Activated gamma-delta T cell treated with Interleukin-2 at 50 U/mL for 16 hours (primary cell): ENCODE data around the gene NTN5.
"Not testable (repeated sequence)": the region's sequence is repeated elsewhere in the genome, so short reads cannot be mapped to it uniquely, and the experiment has no call there.

Source experiments
- DNase-seq: peaks from one replicate; pipeline ENCODE4 v3.0.0-alpha.2; 2020

The NTN5 gene

GRCh38 chr19:48672994-48673393 lies at the start of gene NTN5:
TSS of gene NTN5 (minus strand) at chr19:48673017. CDS start at chr19:48670986, 2,031 bp downstream.
- DNase-seq: no peak

DNA sequence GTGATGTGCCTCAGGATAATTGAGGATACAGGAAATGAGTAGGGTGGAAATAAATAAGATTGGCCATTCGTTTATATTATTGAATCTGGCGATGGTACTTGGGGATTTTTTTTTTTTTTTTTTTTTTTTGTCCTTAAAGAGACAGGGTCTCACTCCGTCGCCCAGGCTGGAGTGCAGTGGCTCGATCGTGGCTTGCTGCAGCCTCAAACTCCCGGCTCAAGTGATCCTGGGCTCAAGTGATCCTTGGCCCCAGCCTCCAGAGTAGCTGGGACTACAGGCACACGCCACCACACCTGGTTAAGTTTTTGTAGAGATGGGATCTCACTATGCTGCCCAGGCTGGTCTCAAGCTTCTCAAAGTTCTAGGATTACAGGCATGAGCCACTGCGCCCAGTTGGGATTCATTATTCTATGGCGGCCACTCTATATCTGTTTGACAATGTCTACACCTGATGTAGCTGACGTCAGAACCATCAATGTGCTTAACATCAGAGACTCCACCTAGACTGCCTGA lies 49.4 kb upstream of the NTN5 start:
- no peak for DNase-seq

DNA sequence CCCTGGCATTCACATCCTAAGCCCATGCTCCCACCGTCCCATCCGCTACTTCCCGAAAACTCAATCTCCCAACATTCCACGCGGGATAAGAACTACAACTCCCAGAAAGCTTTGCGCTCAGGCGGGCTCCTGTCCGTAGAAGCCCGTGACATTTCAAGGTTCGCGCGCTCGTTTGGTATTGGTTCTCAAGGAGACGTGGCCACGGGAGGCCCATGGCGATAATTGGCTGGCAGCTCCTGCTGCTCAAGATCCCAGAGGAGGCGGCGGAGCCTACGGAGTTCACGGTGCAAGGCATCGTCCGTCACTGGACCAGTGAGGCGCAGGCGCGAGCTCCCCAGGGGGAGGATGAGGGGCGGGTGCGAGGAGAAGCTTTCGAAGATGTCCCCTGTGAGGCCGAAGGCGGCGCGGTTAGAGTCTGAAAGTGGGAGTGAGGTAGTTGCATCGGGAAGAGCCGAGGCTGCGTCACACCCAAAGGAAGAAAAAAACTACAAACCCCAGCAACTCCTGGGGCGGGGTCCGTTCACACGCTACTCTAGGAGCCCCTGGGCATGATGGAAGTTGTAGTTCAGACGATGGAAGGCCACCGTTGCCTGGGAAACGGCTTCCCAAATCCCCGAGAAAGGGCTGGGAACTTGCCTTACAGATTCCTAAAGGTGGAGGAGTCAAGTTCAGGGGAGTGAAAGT lies 47.9 kb upstream of the NTN5 start:
- DNase-seq: peak; percentile 87

DNA sequence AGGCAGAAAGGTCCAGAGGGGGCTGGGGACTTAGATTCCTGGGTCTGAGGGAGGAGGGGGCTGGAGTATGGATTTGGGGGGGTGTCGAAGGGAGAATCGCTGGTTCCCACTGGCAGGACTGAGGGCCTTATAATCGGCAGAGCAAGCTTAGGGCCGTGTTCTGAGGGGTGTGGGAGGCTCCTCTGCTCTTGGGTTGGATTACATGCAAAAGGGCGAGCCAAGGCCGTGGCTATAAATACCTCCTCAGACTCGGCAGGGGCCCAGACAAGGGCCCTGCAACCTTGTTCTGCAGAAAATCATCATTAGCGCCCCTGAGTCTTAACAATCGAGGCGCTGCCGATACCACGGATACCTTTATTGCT lies 47.4 kb upstream of the NTN5 start:
- no peak for DNase-seq

DNA sequence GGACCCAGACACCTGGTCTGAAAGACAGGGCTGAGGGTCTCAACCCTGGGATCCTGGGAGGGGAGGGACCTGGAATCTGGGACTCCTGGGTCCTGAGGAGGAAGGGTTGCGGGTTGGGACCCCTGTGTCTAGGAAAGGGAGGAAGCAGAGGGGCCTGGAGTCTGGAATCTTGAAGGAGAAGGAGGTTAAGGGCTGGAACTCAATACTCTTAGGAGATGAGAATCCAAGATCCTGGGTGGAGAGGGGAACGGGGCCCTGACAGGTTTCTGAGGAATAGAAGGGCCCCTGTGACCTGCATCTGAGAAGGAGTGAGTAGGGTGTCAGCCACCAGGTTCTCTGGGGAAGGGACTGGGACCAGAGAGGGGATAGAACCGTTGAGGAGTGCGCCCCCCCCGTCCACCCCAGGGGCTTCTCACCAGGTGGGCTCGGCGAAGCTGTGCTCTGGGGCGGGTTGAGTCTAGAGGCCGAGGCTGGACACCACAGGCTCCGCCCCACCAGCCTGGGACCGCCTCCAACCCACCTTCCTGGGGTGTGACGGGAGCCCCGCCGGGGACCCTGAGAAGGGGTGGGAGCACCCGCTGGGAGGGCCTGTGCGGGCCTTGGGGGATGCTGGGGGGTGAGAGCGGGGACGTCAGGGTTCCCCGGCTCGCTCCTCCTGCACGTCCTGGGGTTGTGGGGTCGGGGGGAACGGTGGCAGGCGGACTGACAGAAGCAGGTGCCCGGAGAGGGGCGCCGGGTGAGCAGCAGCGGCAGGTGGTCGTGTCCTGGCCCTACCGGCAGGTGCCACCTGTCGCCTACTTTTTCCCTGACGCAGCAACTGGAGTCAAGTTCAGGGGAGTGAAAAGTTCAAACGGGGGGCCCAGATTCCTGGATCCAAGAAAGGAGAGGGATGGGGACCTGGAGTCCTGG lies 46.7 kb upstream of the NTN5 start, which contains the start of gene MAMSTR:
Gene MAMSTR (minus strand): TSS at position 463 of the 909 bp plus-strand sequence. CDS start 694 bp downstream, outside the sequence.
- no peak for DNase-seq

DNA sequence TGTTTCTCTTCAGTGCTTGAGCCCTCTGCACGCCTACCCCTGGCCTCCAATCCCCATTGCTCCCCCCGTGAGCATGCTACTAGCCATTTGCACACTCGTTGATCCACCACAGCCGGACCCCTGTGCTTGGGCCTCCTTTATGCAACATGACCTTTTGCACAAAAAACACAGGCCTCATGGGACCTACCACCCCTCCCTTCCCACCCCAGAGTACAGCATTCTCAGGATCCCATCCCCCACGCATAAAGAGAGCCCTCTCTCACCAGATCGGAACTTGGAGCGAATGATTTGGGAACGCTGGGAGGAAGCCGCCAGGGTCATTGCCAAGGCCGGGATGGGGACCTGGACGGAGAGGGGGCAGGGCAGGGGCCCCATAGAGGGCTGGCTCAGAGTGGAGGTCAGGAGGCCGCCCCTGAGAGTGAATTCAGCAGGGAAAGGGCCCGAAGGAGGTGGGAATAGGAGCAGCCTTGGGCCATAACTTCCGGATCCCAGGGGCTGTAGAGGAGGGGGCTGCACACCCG lies 46.0 kb upstream of the NTN5 start:
- DNase-seq: no peak

DNA sequence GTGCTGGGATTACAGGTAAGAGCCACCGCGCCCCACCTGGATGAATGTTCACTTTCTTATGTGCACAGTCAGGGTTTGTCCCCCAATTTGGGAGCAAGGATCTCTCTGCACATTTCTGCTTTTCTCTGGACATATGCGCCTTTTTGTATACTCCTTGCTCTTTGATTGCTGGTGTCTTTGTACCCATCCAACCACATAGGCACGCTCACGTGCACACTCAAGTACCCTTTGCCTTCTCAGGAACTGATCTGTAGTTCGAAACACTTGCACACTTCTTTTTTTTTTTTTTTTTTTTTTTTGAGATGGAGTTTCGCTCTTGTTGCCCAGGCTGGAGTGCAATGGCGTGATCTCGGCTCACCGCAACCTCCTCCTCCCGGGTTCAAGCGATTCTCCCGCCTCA lies 45.3 kb upstream of the NTN5 start:
- not testable (repeated sequence) for DNase-seq

DNA sequence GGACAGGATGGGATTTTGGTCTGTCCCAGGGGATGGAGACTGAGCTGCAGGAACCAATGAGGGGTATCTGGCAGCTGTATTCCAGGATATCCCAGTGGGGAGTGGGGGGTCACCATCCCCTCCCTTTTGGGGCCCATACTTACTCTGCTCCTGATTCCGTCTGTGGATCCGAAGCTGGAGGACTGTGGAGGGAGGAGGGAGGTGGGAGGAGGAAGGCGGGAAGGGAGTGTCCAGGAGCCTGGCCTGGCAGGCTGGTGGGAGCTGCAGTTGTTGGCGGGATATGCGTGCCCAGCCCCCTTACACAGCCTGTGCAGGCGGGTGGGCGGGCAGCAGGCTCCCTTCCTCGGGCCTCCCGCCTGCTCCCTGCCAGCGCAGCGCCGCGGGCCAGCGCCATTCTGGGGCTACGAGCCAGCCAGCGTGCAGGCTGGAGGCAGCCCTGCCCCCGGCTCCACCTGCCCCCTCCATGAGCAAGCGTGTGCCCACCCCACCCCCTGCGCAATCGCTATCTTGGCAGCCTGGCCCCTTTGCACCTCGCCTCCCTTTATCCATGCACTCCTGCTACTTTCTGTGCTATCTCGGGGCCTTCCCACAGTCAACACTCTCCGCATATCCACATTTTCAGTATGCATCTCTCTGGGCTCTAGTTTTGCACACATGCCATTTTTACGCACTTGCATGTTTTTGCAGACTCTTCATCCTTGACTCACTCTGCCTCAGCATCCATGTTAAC lies 43.9 kb upstream of the NTN5 start:
- no peak for DNase-seq

DNA sequence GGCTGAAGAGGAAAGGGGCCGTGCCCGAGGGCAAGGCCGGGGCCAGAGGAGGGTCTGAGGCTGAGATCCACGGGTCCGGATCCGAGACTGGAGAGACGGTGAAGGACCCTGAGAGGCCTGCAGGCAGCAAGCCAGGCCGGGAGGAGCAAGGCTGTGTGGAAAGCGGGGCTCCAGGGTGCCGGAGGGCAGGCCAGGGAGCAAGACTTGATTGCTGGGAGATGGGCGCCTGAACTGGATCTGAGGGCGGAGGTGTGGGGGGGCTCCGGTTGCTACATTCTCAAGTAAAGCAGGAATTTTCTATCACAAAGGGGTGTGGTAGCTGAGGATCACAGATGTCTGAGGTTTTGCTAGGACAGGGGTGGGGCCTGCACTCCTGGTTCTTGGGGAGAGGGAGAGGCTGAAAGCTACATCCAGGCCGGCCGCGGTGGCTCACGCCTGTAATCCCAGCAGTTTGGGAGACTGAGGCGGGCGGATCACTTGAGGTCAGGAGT lies 42.9 kb upstream of the NTN5 start:
- DNase-seq: no peak

DNA sequence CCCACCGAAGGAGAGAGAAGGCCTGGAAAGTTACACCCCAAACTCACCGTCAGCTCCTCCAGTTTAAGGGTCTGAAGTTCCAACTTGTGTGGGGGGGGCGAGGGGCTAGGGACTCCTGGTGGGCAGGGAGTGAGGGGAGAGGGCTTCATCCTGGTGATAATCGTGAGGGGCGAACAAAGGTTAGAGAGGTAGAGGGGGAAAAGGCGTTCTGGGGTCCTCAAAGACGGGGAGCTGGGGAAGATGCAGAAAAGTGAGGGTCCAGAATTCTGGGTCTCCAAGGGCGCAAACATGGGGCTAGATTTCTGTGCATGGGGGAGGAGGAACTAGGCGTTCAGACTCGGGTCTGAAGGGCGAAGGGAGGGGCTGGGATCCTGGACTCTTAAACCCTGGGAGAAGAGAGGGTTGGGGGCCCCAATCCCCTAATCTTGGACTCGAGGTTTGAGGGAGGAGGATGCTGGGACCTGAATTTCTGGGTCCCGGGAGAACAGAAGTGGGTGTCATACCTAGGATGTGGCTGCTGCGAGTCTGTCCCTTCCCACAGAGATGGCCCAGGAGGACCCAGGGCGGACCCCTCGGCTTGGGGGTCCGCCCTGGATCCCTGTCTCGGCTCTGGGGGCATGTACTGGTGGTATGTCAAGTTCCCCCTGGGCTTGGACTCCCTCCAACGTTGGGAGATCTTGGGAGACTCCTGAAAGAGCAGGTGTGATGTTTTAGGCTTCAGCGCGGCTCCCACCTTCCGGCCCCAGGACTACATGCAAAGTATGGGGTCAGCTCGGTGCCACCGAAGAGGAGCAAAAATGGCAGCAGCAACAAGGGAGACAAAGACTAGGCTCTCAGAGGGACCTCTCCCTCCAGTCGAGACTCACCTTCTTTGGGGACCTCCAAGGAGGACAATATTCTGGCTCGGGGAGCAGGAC lies 42.2 kb upstream of the NTN5 start:
- DNase-seq: no peak

DNA sequence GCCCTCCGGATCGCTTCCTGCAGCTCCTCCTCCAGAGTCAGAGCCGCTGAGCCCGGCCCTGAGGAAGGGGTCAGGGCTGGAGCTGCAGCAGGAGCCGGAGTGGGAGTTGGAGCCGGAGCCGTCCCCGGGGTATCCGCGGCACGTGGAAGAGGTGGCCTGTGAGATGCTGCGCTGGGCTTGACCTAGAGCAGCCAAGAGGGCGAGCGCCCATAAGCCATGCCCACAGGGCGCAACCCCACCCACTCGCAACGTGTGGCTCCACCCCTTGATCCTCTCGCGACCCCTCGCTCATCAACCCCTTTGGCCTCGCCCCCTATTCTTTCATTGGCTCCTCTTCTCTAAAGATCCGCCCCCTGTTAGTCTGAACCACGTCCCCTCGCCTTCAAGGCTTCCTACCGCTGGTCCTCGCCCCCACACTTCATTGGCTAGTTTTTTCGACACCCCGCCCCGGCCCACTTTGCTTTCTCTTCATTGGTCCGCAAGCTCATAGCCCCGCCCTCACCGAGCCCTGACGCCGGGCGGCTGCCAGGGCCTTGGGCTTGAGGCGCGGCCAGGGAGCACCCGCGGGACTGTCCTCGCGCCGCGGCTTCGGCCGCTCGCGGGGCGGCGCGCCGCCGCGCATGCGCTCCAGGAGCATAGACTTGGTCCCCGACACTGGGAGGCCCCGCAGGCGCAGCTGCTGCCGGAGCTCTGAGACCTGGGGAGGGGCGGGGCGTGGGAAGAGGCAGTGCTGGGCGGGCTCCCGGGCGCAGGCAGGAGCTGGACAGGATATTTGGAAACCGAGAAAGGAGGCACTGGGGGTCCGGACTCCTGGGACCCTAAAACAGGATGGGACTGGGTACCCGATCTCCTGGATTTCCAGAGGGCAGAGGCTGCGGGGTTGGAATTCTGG lies 41.3 kb upstream of the NTN5 start:
- peak; percentile 97 for DNase-seq

- DNase-seq: no peak
Measured at GRCh38 chr19:48713041-48713863, 40.4 kb upstream of the NTN5 start.

- no peak for DNase-seq
Measured at GRCh38 chr19:48711106-48711662, 38.4 kb upstream of the NTN5 start.

DNA sequence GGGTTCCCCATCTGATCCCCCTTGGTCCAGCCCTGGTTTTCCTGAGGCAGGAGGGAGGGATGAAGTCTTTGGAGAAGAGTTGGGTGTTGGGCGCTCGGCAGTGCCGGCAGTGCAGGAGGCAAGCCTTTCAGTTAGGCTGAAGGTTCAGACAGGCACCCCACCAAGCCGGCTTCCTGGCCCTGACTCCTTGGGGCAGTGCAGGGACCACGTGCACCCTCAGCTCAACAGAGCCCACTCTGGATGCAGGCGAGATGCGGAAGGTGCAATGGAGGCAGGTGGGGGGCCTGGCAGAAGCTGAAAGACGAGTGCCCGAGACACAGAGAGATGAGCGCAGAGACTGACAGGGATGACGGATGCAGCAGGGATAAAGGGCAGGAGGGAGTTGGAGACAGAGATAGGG lies 35.7 kb upstream of the NTN5 start:
- no peak for DNase-seq

GRCh38 chr19:48705431-48705830 lies 32.6 kb upstream of the NTN5 start:
- no peak for DNase-seq

DNA sequence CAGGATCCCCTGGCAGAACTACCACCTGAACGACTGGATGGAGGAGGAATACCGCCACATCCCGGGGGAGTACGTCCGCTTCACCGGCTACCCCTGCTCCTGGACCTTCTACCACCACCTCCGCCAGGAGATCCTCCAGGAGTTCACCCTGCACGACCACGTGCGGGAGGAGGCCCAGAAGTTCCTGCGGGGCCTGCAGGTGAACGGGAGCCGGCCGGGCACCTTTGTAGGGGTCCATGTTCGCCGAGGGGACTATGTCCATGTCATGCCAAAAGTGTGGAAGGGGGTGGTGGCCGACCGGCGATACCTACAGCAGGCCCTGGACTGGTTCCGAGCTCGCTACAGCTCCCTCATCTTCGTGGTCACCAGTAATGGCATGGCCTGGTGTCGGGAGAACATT lies 30.5 kb upstream of the NTN5 start:
- no peak for DNase-seq

- DNase-seq: no peak
Measured at GRCh38 chr19:48702701-48703100, 29.9 kb upstream of the NTN5 start.

GRCh38 chr19:48698046-48698445 lies 25.2 kb upstream of the NTN5 start:
- no peak for DNase-seq

GRCh38 chr19:48696353-48697010 lies 23.7 kb upstream of the NTN5 start:
- no peak for DNase-seq
